Effector CD8-positive, alpha-beta T cell (primary cell): ENCODE data around the gene CALHM1.
"Not testable (repeated sequence)": the region's sequence is repeated elsewhere in the genome, so short reads cannot be mapped to it uniquely, and the experiment has no call there.

ENCODE experiments used
- DNase-seq: peaks from one replicate; lab custom pipeline; 2025; lab: John Stamatoyannopoulos, UW

The CALHM1 gene

GRCh38 chr10:103429647-103430046 is 29.1 kb downstream of the CALHM1 start:
- DNase-seq = no peak

GRCh38 chr10:103428989-103429643 is 29.6 kb downstream of the CALHM1 start:
- no peak for DNase-seq

- DNase-seq = no peak
These were observed 30.8 kb downstream of the CALHM1 start for GRCh38 chr10:103427866-103428265.

GRCh38 chr10:103423748-103424147 is 35.0 kb downstream of the CALHM1 start:
- no peak for DNase-seq

GRCh38 chr10:103419101-103419500 is 39.6 kb downstream of the CALHM1 start:
- DNase-seq = no peak

- DNase-seq = no peak
These were observed 41.1 kb downstream of the CALHM1 start for GRCh38 chr10:103417601-103418000.

- DNase-seq = not testable (repeated sequence)
These were observed 41.6 kb downstream of the CALHM1 start for GRCh38 chr10:103417148-103417469.

- peak; percentile 49 for DNase-seq
These were observed 42.1 kb downstream of the CALHM1 start for GRCh38 chr10:103416436-103417147.

- no peak for DNase-seq
These were observed 43.1 kb downstream of the CALHM1 start for GRCh38 chr10:103415581-103415980.

- DNase-seq = no peak
These were observed 45.1 kb downstream of the CALHM1 start for GRCh38 chr10:103413564-103413963.
